ENCODE data around the gene MRPL20.

DNA sequence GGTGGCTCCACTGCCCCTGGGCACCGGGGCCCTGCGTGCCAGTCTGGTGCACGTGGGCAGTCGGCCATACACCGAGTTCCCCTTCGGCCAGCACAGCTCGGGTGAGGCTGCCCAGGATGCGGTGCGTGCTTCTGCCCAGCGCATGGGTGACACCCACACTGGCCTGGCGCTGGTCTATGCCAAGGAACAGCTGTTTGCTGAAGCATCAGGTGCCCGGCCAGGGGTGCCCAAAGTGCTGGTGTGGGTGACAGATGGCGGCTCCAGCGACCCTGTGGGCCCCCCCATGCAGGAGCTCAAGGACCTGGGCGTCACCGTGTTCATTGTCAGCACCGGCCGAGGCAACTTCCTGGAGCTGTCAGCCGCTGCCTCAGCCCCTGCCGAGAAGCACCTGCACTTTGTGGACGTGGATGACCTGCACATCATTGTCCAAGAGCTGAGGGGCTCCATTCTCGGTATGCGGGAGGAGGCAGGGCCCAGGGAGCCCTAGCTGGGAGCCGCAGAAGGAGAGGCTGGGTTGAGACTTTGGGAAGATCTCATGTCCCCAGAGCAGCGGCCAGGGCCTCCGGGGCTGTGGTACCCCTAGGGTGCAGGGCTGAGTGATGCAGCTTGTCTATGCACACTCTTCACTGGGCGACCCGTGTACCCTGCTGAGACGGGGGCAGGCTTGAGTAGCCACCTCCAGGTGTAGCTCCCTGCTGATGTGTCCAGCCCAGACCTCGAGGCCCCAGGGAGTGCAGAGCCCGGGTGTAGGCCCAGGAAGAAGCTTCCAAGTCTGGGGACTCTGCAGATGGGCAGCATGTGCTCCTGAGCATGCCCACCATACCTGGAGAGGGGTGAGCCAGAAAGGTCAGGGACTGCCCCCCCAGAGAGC, 30.2 kb upstream of the MRPL20 start:
- TF ChIP-seq, protein P1, sequence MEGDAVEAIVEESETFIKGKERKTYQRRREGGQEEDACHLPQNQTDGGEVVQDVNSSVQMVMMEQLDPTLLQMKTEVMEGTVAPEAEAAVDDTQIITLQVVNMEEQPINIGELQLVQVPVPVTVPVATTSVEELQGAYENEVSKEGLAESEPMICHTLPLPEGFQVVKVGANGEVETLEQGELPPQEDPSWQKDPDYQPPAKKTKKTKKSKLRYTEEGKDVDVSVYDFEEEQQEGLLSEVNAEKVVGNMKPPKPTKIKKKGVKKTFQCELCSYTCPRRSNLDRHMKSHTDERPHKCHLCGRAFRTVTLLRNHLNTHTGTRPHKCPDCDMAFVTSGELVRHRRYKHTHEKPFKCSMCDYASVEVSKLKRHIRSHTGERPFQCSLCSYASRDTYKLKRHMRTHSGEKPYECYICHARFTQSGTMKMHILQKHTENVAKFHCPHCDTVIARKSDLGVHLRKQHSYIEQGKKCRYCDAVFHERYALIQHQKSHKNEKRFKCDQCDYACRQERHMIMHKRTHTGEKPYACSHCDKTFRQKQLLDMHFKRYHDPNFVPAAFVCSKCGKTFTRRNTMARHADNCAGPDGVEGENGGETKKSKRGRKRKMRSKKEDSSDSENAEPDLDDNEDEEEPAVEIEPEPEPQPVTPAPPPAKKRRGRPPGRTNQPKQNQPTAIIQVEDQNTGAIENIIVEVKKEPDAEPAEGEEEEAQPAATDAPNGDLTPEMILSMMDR (IDR thresholded peaks at IDR 0.05; ENCODE audit: poor library complexity, severe bottlenecking): no peak
- TF ChIP-seq, protein P2, sequence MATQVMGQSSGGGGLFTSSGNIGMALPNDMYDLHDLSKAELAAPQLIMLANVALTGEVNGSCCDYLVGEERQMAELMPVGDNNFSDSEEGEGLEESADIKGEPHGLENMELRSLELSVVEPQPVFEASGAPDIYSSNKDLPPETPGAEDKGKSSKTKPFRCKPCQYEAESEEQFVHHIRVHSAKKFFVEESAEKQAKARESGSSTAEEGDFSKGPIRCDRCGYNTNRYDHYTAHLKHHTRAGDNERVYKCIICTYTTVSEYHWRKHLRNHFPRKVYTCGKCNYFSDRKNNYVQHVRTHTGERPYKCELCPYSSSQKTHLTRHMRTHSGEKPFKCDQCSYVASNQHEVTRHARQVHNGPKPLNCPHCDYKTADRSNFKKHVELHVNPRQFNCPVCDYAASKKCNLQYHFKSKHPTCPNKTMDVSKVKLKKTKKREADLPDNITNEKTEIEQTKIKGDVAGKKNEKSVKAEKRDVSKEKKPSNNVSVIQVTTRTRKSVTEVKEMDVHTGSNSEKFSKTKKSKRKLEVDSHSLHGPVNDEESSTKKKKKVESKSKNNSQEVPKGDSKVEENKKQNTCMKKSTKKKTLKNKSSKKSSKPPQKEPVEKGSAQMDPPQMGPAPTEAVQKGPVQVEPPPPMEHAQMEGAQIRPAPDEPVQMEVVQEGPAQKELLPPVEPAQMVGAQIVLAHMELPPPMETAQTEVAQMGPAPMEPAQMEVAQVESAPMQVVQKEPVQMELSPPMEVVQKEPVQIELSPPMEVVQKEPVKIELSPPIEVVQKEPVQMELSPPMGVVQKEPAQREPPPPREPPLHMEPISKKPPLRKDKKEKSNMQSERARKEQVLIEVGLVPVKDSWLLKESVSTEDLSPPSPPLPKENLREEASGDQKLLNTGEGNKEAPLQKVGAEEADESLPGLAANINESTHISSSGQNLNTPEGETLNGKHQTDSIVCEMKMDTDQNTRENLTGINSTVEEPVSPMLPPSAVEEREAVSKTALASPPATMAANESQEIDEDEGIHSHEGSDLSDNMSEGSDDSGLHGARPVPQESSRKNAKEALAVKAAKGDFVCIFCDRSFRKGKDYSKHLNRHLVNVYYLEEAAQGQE (IDR thresholded peaks at IDR 0.05; ENCODE audit: borderline replicate concordance): no peak
- TF ChIP-seq EP300 (conservative IDR thresholded peaks at IDR 0.05; ENCODE audit: poor library complexity, severe bottlenecking): no peak

Data from neural cell (in vitro differentiated cells).